ENCODE measurements around the gene ACTR8. TPM values are rescaled to one million over a fixed set of nuclear protein-coding genes. Genes with fewer than 3 reads are reported as not detected.

Gene ACTR8
- total and polyA plus RNA-seq, 10 donors: 10.5 to 33.7 (median 22.9) TPM

- H3K4me1 ChIP-seq: no peaks in the 10 kb centered on the region
- no peak for DNase-seq
- no peaks in the 10 kb centered on the region for H3K9me3 ChIP-seq
- intact Hi-C loops (cut with DNase I; ENCODE audit: low total_unique reads): no loop called here
- WGBS, 5 donors: 51 to 69% (median 67%) methylated on average over 2 of the region's 2 CpGs
- peaks cover 0 to 41% (median 6%) of the 10 kb centered on the region in 7 donors for H3K27me3 ChIP-seq (replicated peaks in 1 of 7)
- H3K27ac ChIP-seq: no peak overlapping the region
- TF ChIP-seq CTCF (IDR thresholded peaks at IDR 0.05 in 8 of 11, conservative IDR thresholded peaks at IDR 0.05 in 3 of 11) (no peak), POLR2A (IDR thresholded peaks at IDR 0.05) (no peak), POLR2AphosphoS5 (IDR thresholded peaks at IDR 0.05) (no peak)
- H3K36me3 ChIP-seq: no peaks in the 10 kb centered on the region
- H3K4me3 ChIP-seq: no peak overlapping the region
These were observed 17.8 kb upstream of the ACTR8 start for GRCh38 chr3:53899750-53900149.

- 57 to 83% (median 67%) methylated on average over 4 of the region's 4 CpGs for WGBS, 5 donors
- intact Hi-C loops (cut with DNase I; ENCODE audit: low total_unique reads): no loop called here
These were observed 10.3 kb upstream of the ACTR8 start for GRCh38 chr3:53892286-53892637.

GRCh38 chr3:53891497-53892285 lies 9.7 kb upstream of the ACTR8 start, which contains the start of gene SELENOK:
SELENOK (minus strand) TSS chr3:53891859.
- Histone ChIP-seq H3K27ac (peak within 1 kb of the TSS; percentile 95 to 98 (median 97)), H3K9me3 (no peaks in the 10 kb centered on the region), H3K36me3 (peaks cover 0 to 19% (median 9%) of the 10 kb centered on the region in 6 donors), H3K4me3 (peak within 1 kb of the TSS; percentile 64 to 93 (median 80)), H3K27me3 (replicated peaks in 1 of 7) (peaks cover 0 to 2% (median 0%) of the 10 kb centered on the region in 7 donors), H3K4me1 (peaks cover 18 to 53% (median 37%) of the 10 kb centered on the region in 6 donors)
- peak; percentile 99 for DNase-seq
- 0 to 1% (median 0%) methylated on average over 54 to 73 of the region's 73 CpGs for WGBS, 5 donors
- peak in 2 of 3 donors; percentile 86 to 94 for TF ChIP-seq POLR2A (IDR thresholded peaks at IDR 0.05)
- peak; percentile 99 to 100 (median 99) for TF ChIP-seq POLR2AphosphoS5 (IDR thresholded peaks at IDR 0.05)
- peak in 2 of 11 experiments; percentile 24 to 35 for TF ChIP-seq CTCF (IDR thresholded peaks at IDR 0.05 in 8 of 11, conservative IDR thresholded peaks at IDR 0.05 in 3 of 11)
- intact Hi-C loops (cut with DNase I; ENCODE audit: low total_unique reads): no loop called here

More at GRCh38 chr3:53892286-53892637, 10.3 kb upstream of the ACTR8 start:
- H3K9me3 ChIP-seq: no peaks in the 10 kb centered on the region
- H3K27me3 ChIP-seq (replicated peaks in 1 of 7): peaks cover 0 to 7% (median 0%) of the 10 kb centered on the region in 7 donors
- H3K4me3 ChIP-seq: peak overlapping the region; percentile 14 to 93 (median 76)
- peak overlapping the region; percentile 95 to 98 (median 97) for H3K27ac ChIP-seq
- no peak for DNase-seq
- H3K36me3 ChIP-seq: peaks cover 0 to 13% (median 4%) of the 10 kb centered on the region in 6 donors
- TF ChIP-seq POLR2AphosphoS5 (IDR thresholded peaks at IDR 0.05) (no peak), CTCF (IDR thresholded peaks at IDR 0.05 in 8 of 11, conservative IDR thresholded peaks at IDR 0.05 in 3 of 11) (no peak), POLR2A (IDR thresholded peaks at IDR 0.05) (no peak)
- H3K4me1 ChIP-seq: peaks cover 18 to 47% (median 37%) of the 10 kb centered on the region in 6 donors

Data from spleen (tissue), 11 donors.